Measurements from ENCODE around the gene EBF3. TPM values are rescaled to one million over a fixed set of nuclear protein-coding genes. Genes with fewer than 3 reads are reported as not detected.

EBF3 gene
- total and polyA plus RNA-seq, 9 of the 15 experiments (the other 6 are each of a cell fraction or from before 2014, with no cell fraction given), result not detected

DNA sequence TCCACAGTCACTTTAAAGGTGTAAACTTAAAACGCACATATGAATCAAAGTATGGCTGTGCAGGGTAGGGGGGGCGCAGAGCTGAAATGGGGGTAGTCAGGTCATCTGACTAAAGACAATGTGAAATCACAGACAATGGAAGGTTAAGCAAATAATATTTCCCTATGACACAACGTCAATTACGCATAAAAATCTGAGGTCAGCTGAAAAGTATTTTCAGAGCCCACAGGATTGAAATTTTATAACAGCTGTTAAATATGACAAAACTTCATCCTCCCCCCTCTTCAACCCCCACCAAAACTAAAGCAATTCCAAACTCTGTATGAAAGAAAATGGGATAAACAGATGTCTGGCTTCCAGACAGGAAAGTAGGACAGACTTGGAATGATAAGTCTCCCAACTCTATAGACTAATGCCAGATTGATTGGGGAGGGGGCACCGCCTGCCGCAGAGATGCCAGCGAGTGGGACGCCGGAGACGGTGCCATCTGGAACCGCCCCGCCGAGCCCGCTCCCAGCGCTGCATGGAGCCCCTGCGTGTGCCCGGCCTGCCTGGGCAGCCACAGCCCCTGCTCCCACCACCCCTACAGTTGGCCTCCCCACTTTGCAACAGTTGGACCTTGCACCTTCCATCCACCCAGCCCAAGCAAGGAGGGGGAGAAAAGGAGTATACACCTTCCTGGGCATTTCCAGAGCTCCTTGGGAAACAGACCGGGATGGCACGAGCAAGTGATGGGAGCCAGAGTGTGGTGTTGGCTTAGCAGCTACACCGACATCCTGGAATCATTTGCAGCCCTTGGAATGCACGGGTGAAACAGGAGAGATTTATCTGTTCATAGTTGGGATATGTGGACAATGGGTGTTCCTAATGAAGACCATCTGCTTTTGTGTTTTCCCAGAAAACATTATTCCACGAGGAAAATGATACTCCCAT is 10.7 kb downstream of the EBF3 start:
- in situ Hi-C loops (cut with MboI), result no loop called here
- Histone ChIP-seq H3K4me1 (replicated peaks in 1 of 2; ENCODE audit: control insufficient read depth in 2 of 2, insufficient read depth in 2 of 2, low read length in 2 of 2) (no peaks in the 10 kb centered on the region), H3K79me2 (ENCODE audit: control insufficient read depth, insufficient read depth, low read length) (no peaks in the 10 kb centered on the region), H2AFZ (ENCODE audit: low read depth, low read length) (no peak overlapping the region), H3K9me3 (replicated peaks; ENCODE audit: control insufficient read depth, insufficient read depth, low read depth, low read length) (no peaks in the 10 kb centered on the region), H3K4me3 (no peak overlapping the region), H3K27ac (ENCODE audit: extremely low read depth, low read depth, low read length) (no peak overlapping the region), H3K4me2 (ENCODE audit: insufficient read depth, low read length) (no peak overlapping the region), H4K20me1 (replicated peaks; ENCODE audit: control insufficient read depth, insufficient read depth, low read length) (no peaks in the 10 kb centered on the region), H3K27me3 (ENCODE audit: control insufficient read depth in 2 of 2, insufficient read depth in 2 of 2, low read length in 2 of 2) (peaks cover 0 to 5% of the 10 kb centered on the region in 2 experiments; a peak in 2 of 5 replicates), H3K36me3 (ENCODE audit: control insufficient read depth, insufficient read depth, low read length) (no peaks in the 10 kb centered on the region), H3K9me1 (ENCODE audit: control insufficient read depth, insufficient read depth, low read length) (no peaks in the 10 kb centered on the region), H3K9ac (ENCODE audit: insufficient read depth in 1 of 2, low read depth in 2 of 2, low read length in 2 of 2) (no peak overlapping the region)
- no peak for DNase-seq (ENCODE audit: extremely low read depth in 1 of 4, low spot score in 3 of 4)
- no TSS peak for BruUV-seq (replicated peaks)
- CTCF ChIA-PET (ENCODE audit: low intra/inter-chr PET ratio), result no interaction called here
- no peak for FAIRE-seq
- no peak for ATAC-seq
- POLR2A ChIA-PET, result no interaction called here
- intact Hi-C loops (cut with micrococcal nuclease), result no loop called here
- WGBS (ENCODE audit: insufficient coverage, low coverage, missing lambda C conversion rate), result 0% methylated on average over 7 of the region's 22 CpGs
- TF ChIP-seq JUND (IDR thresholded peaks at IDR 0.05; ENCODE audit: borderline replicate concordance, low read depth, low read length) (no peak), JUND (tag; IDR thresholded peaks at IDR 0.05; ENCODE audit: borderline replicate concordance, low read depth, low read length) (no peak), ARNT (IDR thresholded peaks at IDR 0.05) (no peak), E2F1 (CRISPR knock-in tag; IDR thresholded peaks at IDR 0.05) (no peak), LEF1 (IDR thresholded peaks at IDR 0.05) (no peak), TEAD1 (CRISPR knock-in tag; IDR thresholded peaks at IDR 0.05) (no peak), RBFOX2 (IDR thresholded peaks at IDR 0.05; ENCODE audit: low read depth, low read length) (no peak), EWSR1 (IDR thresholded peaks at IDR 0.05; ENCODE audit: borderline replicate concordance, low read depth, partially characterized antibody) (no peak), RAD51 (IDR thresholded peaks at IDR 0.05; ENCODE audit: borderline replicate concordance, low read depth) (no peak), ELF2 (CRISPR knock-in tag; IDR thresholded peaks at IDR 0.05) (no peak), SMARCC2 (IDR thresholded peaks at IDR 0.05; ENCODE audit: low read depth) (no peak), DIDO1 (tag; IDR thresholded peaks at IDR 0.05; ENCODE audit: low read depth) (no peak), RBM15 (IDR thresholded peaks at IDR 0.05; ENCODE audit: insufficient read depth, low read length) (no peak), ID3 (CRISPR knock-in tag; IDR thresholded peaks at IDR 0.05) (no peak), ID3 (tag; IDR thresholded peaks at IDR 0.05) (no peak), HES1 (IDR thresholded peaks at IDR 0.05; ENCODE audit: low read depth) (no peak), ZNF253 (CRISPR knock-in tag; conservative IDR thresholded peaks at IDR 0.05) (no peak), ZBTB17 (CRISPR knock-in tag; IDR thresholded peaks at IDR 0.05) (no peak), ZNF551 (CRISPR knock-in tag; IDR thresholded peaks at IDR 0.05) (no peak), ZNF217 (CRISPR knock-in tag; IDR thresholded peaks at IDR 0.05) (no peak)
